Adrenal gland (tissue), 5 donors: Measurements from ENCODE around the gene SPARCL1.

Experiments
- CTCF ChIP-seq, 6 experiments: fragments of 450-650 bp in 4 of 6; fragments of 200-600 bp in 2 of 6; sonication (generic) in 1 of 6; IDR thresholded peaks; 1 replicate in 5 of 6; 2 replicates in 1 of 6; pipeline versions ENCODE4 v1.5.1 to v1.8.0; 2016 to 2021; ENCODE audit warnings: antibody characterized with exemption in 6 of 6, mild to moderate bottlenecking in 2 of 6, moderate library complexity in 1 of 6
- POLR2A ChIP-seq, 2 donors: fragments of 450-650 bp; IDR thresholded peaks; one replicate each; pipeline ENCODE4 v1.6.1; 2017; ENCODE audit warnings: antibody characterized with exemption in 2 of 2, mild to moderate bottlenecking in 2 of 2, moderate library complexity in 1 of 2
- donor health status: DM: no; HTN: no; CAD: no.

GRCh38 chr4:87532907-87533306, 3.7 kb upstream of the SPARCL1 start:
- no peak for TF ChIP-seq CTCF (IDR thresholded peaks at IDR 0.05)
- TF ChIP-seq POLR2A (IDR thresholded peaks at IDR 0.05): no peak
